ENCODE measurements around the gene CSGALNACT2.

GRCh38 chr10:43114743-43115611 lies 23.3 kb upstream of the CSGALNACT2 start:
- TF ChIP-seq EP300 (IDR thresholded peaks at IDR 0.05; ENCODE audit: borderline replicate concordance) (no peak), MAX (IDR thresholded peaks at IDR 0.05) (no peak), TAF1 (IDR thresholded peaks at IDR 0.05; ENCODE audit: low read depth) (no peak), RAD21 (IDR thresholded peaks at IDR 0.05; ENCODE audit: low read depth) (no peak), FOXM1 (IDR thresholded peaks at IDR 0.05; ENCODE audit: borderline replicate concordance, low read depth) (no peak), REST (IDR thresholded peaks at IDR 0.05; ENCODE audit: low read depth) (no peak)
